NCI-H2196 treated with DMSO at 0.1 percent for 48 hours (cell line): ENCODE measurements around the gene FFAR3.
"Not testable (repeated sequence)": the region's sequence is repeated elsewhere in the genome, so short reads cannot be mapped to it uniquely, and the experiment has no call there.

Experiments
- DNase-seq: peaks from one replicate; lab custom pipeline; 2025; ENCODE audit not compliant: unreplicated experiment; lab: John Stamatoyannopoulos, UW

The FFAR3 gene

DNA sequence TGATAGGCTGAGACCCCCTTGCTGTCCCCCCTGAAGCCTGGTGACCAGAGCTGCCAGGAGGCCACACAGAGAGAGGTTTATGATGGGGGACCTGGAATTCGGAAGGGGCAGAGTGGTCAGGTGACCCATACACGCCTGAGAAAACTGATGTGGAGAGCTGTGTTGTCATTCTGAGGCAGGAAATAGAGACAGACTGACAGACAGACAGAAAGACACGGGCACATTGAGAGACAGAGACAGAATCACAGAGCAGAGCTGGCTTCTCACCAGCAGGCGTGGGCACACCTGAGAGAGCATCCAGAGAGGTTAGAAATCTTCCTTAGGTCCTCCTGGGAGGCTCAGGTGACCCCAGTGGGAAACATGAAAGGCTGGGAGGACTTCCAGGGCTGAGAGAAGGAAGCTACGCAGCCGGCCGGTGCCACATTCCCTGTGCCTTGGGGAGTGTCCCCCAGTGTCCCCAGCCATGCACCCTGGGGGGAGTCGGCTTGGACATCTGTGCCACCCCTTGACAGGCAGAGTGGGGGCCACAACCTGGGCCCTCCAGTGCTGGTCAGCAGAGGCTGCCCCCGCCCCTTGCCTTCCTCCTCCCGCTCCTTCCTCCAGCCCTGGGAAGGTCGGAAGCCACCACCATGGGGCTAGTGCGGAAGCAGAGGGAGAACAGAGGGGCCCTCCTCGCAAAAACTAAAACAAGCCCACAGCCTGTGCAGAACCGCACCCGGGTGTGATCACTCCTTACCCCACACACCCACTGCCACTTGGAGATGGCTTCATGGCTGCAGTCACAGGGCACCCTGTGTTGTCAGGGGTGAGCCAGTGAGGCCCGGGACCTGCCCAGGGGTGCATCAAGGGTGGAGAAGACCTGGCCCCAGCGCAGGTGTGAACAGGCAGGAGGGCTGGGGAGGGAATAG is 8.4 kb upstream of the FFAR3 start:
- DNase-seq, result no peak

DNA sequence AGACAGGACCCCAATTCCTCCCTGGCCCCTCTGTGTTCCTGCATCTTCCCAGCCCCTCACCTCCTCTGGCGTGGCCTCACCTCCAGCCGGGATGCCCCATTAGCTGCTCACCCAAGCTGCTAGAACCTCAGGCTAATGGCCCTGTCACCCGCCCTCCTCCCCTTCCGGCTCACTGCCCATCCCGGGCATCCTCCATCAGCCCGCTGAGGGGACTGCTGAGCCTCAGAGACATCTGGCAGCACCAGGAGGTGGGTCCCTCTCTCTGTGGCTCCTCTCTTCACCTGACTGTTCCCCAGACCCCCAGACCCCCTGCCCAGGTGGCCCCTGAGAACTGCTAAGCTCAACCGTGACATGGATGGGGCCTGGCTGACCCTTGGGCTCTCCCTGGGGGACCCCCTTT is 7.7 kb upstream of the FFAR3 start:
- DNase-seq, result no peak

DNA sequence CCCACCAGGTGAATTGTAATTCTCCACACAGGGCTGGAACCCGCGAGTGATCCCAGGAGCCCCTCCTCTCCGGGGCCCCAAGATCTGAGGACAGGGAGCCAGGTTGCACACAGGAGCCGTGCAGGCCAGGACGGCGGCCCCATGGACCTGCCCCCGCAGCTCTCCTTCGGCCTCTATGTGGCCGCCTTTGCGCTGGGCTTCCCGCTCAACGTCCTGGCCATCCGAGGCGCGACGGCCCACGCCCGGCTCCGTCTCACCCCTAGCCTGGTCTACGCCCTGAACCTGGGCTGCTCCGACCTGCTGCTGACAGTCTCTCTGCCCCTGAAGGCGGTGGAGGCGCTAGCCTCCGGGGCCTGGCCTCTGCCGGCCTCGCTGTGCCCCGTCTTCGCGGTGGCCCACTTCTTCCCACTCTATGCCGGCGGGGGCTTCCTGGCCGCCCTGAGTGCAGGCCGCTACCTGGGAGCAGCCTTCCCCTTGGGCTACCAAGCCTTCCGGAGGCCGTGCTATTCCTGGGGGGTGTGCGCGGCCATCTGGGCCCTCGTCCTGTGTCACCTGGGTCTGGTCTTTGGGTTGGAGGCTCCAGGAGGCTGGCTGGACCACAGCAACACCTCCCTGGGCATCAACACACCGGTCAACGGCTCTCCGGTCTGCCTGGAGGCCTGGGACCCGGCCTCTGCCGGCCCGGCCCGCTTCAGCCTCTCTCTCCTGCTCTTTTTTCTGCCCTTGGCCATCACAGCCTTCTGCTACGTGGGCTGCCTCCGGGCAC is 6.7 kb upstream of the FFAR3 start:
- DNase-seq, result no peak

DNA sequence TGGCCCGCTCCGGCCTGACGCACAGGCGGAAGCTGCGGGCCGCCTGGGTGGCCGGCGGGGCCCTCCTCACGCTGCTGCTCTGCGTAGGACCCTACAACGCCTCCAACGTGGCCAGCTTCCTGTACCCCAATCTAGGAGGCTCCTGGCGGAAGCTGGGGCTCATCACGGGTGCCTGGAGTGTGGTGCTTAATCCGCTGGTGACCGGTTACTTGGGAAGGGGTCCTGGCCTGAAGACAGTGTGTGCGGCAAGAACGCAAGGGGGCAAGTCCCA is 6.1 kb upstream of the FFAR3 start:
- no peak for DNase-seq

DNA sequence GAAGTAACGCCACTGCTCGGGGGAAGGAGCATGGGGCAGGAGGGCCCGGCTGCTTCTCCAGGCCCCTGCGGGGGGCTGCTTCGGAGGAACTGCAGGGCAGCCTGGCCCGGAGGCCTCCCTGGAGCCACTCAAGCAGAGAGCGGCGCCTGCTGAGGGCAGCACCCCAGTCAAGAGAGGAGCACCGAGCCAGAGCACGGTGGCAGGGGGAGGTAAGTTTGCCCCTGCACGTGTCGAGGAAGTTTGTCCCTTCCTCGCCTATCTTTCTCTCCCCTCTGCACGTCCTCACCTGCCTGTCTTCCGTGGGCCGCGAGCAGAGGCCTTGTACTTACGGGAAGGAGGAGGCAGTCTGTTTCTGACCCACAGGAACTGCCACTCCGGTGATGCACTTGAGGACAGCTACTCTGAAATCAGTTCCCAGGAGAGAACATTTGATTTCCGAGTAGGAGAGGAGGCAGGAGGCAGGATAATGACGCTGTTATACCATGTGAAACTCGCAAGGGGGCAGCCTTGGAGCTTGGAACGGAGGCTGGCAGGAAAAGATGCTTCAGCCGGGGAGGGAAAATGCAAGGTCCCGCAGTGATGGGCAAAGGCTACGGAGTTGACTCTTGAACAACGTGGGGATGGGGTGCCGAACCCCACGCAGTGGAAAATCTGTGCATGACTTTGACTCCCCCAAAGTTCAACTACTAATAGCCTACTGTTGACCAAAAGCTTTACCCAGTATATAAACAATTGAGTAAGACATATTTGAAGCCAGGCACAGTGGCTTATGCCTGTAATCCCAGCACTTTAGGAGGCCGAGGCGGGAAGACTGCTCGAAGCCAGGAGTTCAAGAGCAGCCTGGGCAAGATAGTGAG is 5.6 kb upstream of the FFAR3 start:
- peak; percentile 67 for DNase-seq

DNA sequence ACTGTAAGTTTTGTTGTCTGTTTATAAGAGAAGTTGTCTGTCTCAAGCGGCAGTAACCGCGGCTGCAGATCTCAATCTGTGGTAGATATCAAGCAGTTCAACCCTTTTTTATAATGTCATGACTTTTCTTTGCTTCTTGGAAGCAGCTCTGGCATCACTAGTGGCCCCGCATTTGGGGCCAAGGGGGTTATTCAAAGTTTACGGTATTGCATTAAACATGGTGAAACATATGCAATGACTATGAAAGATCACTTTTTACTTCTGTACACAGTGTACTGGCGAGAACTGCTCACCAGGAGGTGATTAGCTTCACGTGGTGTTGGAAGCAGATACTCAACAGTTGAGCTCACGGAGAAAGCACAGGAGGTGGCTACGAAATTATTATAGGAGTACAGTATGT is 4.6 kb upstream of the FFAR3 start:
- DNase-seq, result no peak

DNA sequence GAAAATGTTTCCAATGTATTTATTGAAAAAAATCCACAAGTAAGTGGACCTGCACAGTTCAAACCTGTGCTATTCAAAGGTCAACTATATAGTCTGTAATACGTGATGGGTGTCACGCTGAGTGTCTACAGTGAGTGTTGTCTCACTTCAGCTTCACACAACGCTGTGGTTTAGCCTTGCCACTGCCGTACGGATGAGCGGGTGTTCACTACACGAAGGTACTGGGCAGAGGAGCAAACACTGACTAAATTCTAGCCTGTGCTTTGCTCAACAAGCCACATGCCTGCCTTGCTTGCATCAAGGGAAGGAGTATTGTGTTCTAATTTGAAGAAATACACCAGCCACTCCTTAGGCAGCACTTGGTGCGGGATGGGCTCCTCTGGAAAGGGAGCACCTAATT is 3.4 kb upstream of the FFAR3 start:
- DNase-seq, result no peak

DNA sequence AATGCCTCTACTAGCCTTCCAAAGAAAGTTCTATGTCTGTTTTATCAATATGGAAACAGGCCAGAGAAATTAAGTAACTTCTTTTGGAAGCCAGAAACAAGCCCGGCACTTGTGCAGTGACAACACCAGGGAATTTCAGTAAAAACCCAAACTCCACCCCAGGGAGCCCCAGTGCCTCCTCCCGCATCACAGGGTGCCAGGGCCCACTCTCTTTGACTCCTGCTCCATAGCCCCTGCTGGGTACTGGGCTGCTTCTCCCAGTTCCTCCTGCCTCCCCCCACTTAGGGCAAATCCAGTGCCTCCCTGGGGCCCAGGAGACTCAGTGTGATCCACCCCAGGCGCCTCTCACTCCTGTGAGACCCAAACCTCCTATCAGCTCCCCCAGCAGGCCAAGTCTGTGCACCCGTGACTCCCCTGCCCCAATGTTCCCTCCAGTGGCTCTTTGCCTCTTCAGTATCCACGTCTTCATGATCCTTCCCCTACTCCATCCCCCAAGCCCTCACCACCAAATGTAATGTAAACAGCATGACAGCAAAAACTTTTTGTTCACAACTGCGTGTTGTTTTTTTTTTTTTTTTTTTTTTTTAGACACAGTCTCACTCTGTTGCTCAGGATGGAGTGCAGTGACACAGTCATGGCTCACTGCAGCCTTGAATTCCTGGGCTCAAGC is 2.3 kb upstream of the FFAR3 start:
- no peak for DNase-seq

DNA sequence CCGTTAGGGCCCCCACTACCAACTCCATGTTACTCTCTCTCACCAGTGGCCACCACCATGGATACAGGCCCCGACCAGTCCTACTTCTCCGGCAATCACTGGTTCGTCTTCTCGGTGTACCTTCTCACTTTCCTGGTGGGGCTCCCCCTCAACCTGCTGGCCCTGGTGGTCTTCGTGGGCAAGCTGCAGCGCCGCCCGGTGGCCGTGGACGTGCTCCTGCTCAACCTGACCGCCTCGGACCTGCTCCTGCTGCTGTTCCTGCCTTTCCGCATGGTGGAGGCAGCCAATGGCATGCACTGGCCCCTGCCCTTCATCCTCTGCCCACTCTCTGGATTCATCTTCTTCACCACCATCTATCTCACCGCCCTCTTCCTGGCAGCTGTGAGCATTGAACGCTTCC is 574 bp downstream of the FFAR3 start:
- DNase-seq, result not testable (repeated sequence)

DNA sequence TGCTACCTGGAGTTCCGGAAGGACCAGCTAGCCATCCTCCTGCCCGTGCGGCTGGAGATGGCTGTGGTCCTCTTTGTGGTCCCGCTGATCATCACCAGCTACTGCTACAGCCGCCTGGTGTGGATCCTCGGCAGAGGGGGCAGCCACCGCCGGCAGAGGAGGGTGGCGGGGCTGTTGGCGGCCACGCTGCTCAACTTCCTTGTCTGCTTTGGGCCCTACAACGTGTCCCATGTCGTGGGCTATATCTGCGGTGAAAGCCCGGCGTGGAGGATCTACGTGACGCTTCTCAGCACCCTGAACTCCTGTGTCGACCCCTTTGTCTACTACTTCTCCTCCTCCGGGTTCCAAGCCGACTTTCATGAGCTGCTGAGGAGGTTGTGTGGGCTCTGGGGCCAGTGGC is 1.1 kb downstream of the FFAR3 start:
- DNase-seq, result not testable (repeated sequence)

DNA sequence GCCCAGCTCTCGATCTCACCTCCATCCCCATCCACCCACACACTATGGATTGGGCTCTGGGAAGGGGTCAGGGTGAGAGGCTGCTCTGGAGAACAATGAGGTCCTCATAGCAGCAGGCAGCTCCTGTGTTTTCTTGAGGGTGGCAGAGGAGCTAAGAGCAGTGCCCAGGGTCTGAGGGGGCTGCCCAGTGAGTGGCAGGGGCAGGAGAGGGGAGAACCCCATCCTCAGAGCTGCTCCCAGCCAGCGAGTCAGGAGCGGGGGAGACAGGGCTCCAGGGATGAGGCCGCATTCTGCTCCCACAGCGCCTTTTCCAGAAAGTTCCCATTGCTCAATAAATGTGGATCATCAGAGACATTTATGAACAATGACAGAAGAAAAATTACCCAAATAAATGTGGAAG is 1.8 kb downstream of the FFAR3 start:
- DNase-seq, result not testable (repeated sequence)

DNA sequence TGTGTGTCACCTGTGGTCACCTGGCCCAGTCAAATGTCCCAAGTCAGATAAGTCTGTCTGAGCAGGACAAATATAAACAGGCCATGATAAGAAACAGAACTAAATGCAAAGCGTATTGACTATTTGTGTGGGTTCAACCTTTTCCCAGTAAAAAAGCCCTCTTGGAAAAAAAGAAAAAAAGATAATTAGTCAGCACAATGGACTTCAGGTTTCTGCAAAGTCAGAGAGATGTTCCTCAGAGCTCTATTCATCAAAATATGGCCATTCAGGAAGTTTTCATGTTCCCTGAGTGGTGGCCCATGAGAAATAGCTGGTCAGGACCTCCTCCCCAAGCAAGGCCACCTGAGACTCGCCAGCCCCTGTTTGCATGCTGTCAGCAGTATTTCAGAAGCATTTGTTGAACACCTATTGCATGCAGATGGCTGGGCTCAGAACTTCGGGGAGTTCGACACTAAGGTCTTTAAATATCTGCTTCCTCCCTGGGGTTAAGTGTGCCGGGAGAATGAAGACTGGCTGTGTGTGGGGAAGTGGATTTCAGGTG is 2.7 kb downstream of the FFAR3 start:
- no peak for DNase-seq

DNA sequence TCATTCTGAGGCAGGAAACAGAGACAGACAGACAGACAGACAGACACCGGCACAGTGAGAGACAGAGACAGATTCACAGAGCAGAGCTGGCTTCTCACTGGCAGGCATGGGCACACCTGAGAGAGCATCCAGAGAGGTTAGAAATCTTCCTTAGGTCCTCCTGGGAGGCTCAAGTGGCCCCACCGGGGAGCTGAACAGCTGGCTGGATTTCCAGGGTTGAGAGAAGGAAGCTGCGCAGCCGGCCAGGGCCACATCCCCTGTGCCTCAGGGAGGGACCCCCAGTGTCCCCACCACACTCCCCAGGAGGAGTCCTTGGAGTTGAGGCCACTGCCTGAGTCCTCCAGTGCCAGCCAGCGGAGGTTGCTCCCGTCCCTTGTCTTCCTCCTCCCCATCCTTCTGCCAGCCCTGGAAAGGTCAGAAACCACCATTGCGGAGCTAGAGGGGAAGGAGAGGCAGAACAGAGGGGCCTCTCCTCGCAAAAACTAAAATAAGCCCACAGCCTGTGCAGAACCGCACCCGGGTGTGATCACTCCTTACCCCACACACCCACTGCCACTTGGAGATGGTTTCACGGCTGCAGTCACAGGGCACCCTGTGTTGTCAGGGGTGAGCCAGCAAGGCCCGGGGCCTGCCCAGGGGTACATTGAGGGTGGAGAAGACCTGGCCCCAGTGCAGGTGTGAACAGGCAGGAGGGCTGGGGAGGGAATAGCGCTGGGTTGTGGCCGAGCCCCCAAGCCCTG is 4.2 kb downstream of the FFAR3 start:
- no peak for DNase-seq

DNA sequence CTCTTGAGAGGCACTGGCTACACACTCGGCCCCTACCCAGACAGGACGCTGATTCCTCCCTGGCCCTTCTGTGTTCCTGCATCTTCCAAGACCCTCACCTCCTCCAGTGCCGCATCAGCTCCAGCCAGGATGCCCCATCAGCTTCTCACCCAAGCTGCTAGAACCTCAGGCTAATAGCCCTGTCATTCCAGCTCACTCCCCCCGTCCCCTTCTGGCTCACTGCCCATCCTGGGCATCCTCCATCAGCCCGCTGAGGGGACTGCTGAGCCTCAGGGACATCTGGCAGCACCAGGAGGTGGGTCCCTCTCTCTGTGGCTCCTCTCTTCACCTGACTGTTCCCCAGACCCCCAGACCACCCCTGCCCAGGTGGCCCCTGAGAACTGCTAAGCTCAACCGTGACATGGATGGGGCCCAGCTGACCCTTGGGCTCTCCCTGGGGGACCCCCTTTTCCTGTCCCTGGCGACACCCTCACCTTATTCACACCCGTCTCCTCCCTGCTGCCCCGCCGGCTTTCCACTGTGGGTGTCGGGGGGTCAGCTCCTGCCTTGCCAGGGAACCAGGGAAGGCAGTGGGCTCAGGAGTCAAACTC is 4.8 kb downstream of the FFAR3 start:
- no peak for DNase-seq

DNA sequence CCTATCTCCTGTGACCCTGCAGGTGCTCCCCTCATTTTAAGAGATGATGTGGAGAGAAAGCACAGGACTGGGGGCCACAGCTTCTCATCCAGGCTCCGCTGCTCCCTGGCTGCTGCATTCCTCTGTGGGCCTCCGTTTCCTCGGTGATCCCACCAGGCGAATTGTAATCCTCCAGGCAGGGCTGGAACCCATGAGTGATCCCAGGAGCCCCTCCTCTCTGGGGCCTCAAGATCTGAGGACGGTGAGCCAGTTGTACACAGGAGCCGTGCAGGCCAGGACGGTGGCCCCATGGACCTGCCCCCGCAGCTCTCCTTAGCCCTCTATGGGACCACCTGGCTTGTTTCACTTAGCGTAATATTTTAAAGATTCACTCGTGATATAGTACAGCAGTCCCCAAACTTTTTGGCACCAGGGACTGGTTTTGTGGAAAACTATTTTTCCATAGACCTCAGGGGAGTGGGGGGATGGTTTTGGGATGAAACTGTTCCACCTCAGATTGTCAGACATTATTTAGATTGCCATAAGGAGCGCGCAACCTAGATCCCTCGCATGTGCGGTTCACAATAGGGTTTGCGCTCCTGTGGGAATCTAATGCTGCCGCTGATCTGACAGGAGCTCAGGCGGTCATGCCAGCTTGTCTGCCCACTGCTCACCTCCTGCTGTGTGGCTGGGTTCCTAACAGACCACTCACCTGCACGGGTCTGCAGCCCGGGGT is 5.6 kb downstream of the FFAR3 start:
- DNase-seq, result no peak

DNA sequence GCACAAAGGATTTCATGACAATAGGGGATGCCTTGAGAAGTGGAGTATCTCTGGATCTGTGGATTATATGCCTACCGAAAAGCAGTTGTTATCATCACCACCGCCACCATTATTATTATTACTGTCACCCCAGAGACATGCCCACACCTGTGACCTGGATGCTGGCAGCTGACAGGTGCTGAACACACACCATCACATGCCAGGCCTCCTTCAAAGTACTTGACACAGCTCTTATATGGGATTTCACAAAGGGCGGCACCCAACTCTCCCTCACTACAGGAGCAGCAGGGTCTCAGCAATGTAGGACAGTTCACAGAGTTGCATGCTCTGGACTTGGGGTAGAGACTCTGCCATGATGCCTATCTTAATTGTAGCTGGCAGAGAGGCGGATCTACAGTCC is 7.0 kb downstream of the FFAR3 start:
- no peak for DNase-seq

DNA sequence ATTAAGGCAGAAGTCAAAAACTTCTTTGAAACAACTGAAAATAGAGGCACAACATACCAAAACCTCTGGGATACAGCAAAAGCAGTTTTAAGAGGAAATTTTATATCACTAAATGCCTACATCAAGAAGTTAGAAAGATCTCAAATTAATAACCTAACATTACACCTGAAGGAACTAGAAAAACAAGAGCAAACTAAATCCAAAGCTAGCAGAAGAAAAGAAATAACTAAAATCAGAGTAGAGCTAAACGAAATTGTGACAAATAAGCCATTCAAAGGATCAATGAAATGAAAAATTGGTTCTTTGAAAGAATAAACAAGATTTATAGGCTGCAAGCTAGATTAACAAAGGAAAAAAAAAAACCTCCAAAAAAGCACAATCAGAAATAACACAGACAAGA is 10.1 kb downstream of the FFAR3 start:
- DNase-seq, result no peak

DNA sequence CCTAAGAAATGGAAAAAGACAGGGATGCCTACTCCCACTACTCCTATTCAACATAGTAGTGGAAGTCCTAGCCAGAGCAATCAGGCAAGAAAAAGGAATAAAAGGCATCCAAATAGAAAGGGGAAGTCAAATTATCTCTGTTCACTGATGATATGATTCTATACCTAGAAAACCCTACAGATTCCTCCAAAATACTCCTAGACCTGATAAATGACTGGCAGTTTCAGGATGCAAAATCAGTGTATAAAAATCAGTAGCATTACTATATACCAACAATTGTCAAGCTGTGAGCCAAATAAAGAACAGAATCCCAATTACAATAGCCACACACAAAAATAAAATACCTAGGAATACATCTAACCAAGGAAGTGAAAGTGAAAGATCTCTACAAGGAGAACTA is 11.3 kb downstream of the FFAR3 start:
- DNase-seq, result no peak

DNA sequence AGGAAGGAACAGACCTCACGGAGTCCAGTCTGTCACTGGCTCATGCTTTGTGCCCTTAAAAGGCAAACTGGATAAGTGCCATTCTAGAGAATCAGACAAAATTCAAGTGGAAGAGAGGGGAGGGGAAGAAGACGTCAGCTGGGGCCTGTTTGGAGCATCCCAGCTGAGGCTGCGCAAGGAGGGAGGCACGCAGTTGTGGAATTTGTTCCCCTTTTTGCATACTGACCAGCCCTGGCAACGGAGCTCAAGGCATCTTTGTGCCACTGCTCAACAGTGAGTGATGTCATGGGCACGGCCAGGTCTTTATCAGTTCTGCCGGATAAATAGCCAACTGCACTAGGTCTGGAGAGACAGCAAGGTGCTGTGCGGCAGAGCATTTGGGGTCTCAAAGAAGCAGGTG is 12.5 kb downstream of the FFAR3 start, which contains the start of gene GPR42:
Gene GPR42, plus strand, starts transcription at position 347 of the 400 bp plus-strand sequence. CDS start 292 bp downstream, outside the sequence.
- no peak for DNase-seq
